HG03159 (cell line): ENCODE results near the gene PRRG1.
"Not testable (repeated sequence)": the region's sequence is repeated elsewhere in the genome, so short reads cannot be mapped to it uniquely, and the experiment has no call there.

Source experiments
- ATAC-seq: cut with Tn5 transposase; IDR thresholded peaks from one replicate; pipeline ENCODE4 v1.9.1; 2021; ENCODE audit warnings: mild to moderate bottlenecking, moderate library complexity; ENCODE audit not compliant: unreplicated experiment

PRRG1 gene

GRCh38 chrX:37378404-37378803, 29.2 kb downstream of the PRRG1 start:
- no peak for ATAC-seq

GRCh38 chrX:37378830-37379229, 29.7 kb downstream of the PRRG1 start:
- no peak for ATAC-seq

- ATAC-seq: no peak
Measured at GRCh38 chrX:37380256-37380655, 31.1 kb downstream of the PRRG1 start.

- ATAC-seq: no peak
Measured at GRCh38 chrX:37380924-37381323, 31.8 kb downstream of the PRRG1 start.

- no peak for ATAC-seq
Measured at GRCh38 chrX:37383313-37383712, 34.1 kb downstream of the PRRG1 start.

- ATAC-seq: no peak
Measured at GRCh38 chrX:37388413-37388812, 39.2 kb downstream of the PRRG1 start.

GRCh38 chrX:37405956-37406355, 56.8 kb downstream of the PRRG1 start:
- no peak for ATAC-seq

- ATAC-seq: no peak
Measured at GRCh38 chrX:37407736-37408135, 58.6 kb downstream of the PRRG1 start.

GRCh38 chrX:37409278-37409677, 60.1 kb downstream of the PRRG1 start:
- ATAC-seq: no peak

GRCh38 chrX:37420185-37420584, 71.0 kb downstream of the PRRG1 start:
- ATAC-seq: no peak

- no peak for ATAC-seq
Measured at GRCh38 chrX:37420756-37421155, 71.6 kb downstream of the PRRG1 start.

GRCh38 chrX:37424000-37424429, 74.9 kb downstream of the PRRG1 start:
- ATAC-seq: no peak

GRCh38 chrX:37425370-37425769, 76.2 kb downstream of the PRRG1 start:
- no peak for ATAC-seq

- not testable (repeated sequence) for ATAC-seq
Measured at GRCh38 chrX:37428962-37429361, 79.8 kb downstream of the PRRG1 start.

- no peak for ATAC-seq
Measured at GRCh38 chrX:37434362-37434761, 85.2 kb downstream of the PRRG1 start.

- no peak for ATAC-seq
Measured at GRCh38 chrX:37437160-37437559, 88.0 kb downstream of the PRRG1 start.

- no peak for ATAC-seq
Measured at GRCh38 chrX:37441377-37441776, 92.2 kb downstream of the PRRG1 start.

GRCh38 chrX:37445182-37445581, 96.0 kb downstream of the PRRG1 start:
- ATAC-seq: no peak

- ATAC-seq: no peak
Measured at GRCh38 chrX:37453821-37454220, 104.7 kb downstream of the PRRG1 start.

GRCh38 chrX:37454537-37455285, 105.5 kb downstream of the PRRG1 start:
- ATAC-seq: no peak

GRCh38 chrX:37455381-37455780, 106.2 kb downstream of the PRRG1 start:
- no peak for ATAC-seq

GRCh38 chrX:37460285-37460684, 111.1 kb downstream of the PRRG1 start:
- ATAC-seq: not testable (repeated sequence)

GRCh38 chrX:37462346-37462745, 113.2 kb downstream of the PRRG1 start:
- ATAC-seq: no peak
